Measurements from ENCODE around the gene LRRC23. TPM values are rescaled to one million over a fixed set of nuclear protein-coding genes. Genes with fewer than 3 reads are reported as not detected.
A peak's percentile ranks its signal among the peaks of the same experiment; 100 is the strongest.

LRRC23 gene
- polyA plus RNA-seq, 2 of the 4 experiments (the other 2 are of a cell fraction): 19.1 to 33.3 TPM

GRCh38 chr12:6869049-6870021 lies 35.3 kb upstream of the LRRC23 start:
- CTCF ChIA-PET: interaction anchor here (0.6 to 17.9 kb wide), 35 partner anchors 10 to 546 kb away, joined by 3 to 399 read pairs (median 5); partner anchors contain the start of genes ATN1, C12orf57, CDCA3 and ENO2
- DNase-seq (ENCODE audit: low read depth in 1 of 2, low spot score in 1 of 2) (peak; percentile 82 to 86), ATAC-seq (peak; percentile 6 to 13; a peak in 4 of 6 replicates), FAIRE-seq (no peak)
- POLR2A ChIA-PET: interaction anchor here (0.7 to 6.0 kb wide), 10 partner anchors 17 to 180 kb away, joined by 3 to 105 read pairs (median 6); partner anchors contain the start of genes C12orf57, CDCA3, MLF2 and RNU7-1
- H3K9me3 ChIP-seq: no peaks in the 10 kb centered on the region
- H3K4me2 ChIP-seq: peak overlapping the region; percentile 100
- 26% methylated on average over 10 of the region's 12 CpGs for WGBS (ENCODE audit: missing lambda C conversion rate)
- peaks cover 44% of the 10 kb centered on the region for H3K4me1 ChIP-seq
- peak overlapping the region; percentile 100 for H3K4me3 ChIP-seq
- H3K27ac ChIP-seq: peak overlapping the region; percentile 97 to 99
- peak; percentile 18; the same call in 1 of the 2 replicates for TF ChIP-seq POLR2A (IDR thresholded peaks at IDR 0.05; ENCODE audit: low read length)
- TF ChIP-seq, protein P1, sequence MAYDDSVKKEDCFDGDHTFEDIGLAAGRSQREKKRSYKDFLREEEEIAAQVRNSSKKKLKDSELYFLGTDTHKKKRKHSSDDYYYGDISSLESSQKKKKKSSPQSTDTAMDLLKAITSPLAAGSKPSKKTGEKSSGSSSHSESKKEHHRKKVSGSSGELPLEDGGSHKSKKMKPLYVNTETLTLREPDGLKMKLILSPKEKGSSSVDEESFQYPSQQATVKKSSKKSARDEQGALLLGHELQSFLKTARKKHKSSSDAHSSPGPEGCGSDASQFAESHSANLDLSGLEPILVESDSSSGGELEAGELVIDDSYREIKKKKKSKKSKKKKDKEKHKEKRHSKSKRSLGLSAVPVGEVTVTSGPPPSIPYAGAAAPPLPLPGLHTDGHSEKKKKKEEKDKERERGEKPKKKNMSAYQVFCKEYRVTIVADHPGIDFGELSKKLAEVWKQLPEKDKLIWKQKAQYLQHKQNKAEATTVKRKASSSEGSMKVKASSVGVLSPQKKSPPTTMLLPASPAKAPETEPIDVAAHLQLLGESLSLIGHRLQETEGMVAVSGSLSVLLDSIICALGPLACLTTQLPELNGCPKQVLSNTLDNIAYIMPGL (CRISPR knock-in tag; IDR thresholded peaks at IDR 0.05; ENCODE audit: borderline replicate concordance): no peak
- TF ChIP-seq, protein P2, sequence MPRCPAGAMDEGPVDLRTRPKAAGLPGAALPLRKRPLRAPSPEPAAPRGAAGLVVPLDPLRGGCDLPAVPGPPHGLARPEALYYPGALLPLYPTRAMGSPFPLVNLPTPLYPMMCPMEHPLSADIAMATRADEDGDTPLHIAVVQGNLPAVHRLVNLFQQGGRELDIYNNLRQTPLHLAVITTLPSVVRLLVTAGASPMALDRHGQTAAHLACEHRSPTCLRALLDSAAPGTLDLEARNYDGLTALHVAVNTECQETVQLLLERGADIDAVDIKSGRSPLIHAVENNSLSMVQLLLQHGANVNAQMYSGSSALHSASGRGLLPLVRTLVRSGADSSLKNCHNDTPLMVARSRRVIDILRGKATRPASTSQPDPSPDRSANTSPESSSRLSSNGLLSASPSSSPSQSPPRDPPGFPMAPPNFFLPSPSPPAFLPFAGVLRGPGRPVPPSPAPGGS (IDR thresholded peaks at IDR 0.05): 0 out of 3 replicates have a peak, but pooled peaks have one; percentile 6
- no peak for TF ChIP-seq FOSB (CRISPR knock-in tag; IDR thresholded peaks at IDR 0.05)
- no peak for TF ChIP-seq KDM1A (IDR thresholded peaks at IDR 0.05; ENCODE audit: low read depth)
- TF ChIP-seq PHF8 (IDR thresholded peaks at IDR 0.05; ENCODE audit: borderline replicate concordance, low read depth): no peak
- no peak for TF ChIP-seq MAZ (IDR thresholded peaks at IDR 0.05; ENCODE audit: borderline replicate concordance, low read depth, low read length)
- no peak for TF ChIP-seq RARB (CRISPR knock-in tag; IDR thresholded peaks at IDR 0.05)
- TF ChIP-seq ZC3H11A (IDR thresholded peaks at IDR 0.05): no peak
- TF ChIP-seq CTCF (IDR thresholded peaks at IDR 0.05): peak; percentile 91
- peak; percentile 1 for TF ChIP-seq MAFK (IDR thresholded peaks at IDR 0.05; ENCODE audit: partially characterized antibody)
- no peak for TF ChIP-seq HDAC2 (IDR thresholded peaks at IDR 0.05)
- TF ChIP-seq EHF (CRISPR knock-in tag; IDR thresholded peaks at IDR 0.05): no peak
- TF ChIP-seq ELK1 (IDR thresholded peaks at IDR 0.05; ENCODE audit: low read depth, low read length): no peak
- TF ChIP-seq FOXS1 (CRISPR knock-in tag; IDR thresholded peaks at IDR 0.05): no peak
- no peak for TF ChIP-seq CBX2 (IDR thresholded peaks at IDR 0.05; ENCODE audit: borderline replicate concordance, low read depth)
- TF ChIP-seq MAX (IDR thresholded peaks at IDR 0.05): peak; percentile 18; the same call in 1 of the 2 replicates
- TF ChIP-seq RAD21 (conservative IDR thresholded peaks at IDR 0.05 in 1 of 2, IDR thresholded peaks at IDR 0.05 in 1 of 2): peak; percentile 77 to 80
- TF ChIP-seq USF2 (IDR thresholded peaks at IDR 0.05): no peak
- peak; percentile 80 for TF ChIP-seq PBX3 (IDR thresholded peaks at IDR 0.05)
- peak; percentile 46 for TF ChIP-seq SMC3 (IDR thresholded peaks at IDR 0.05)
- TF ChIP-seq CEBPB (IDR thresholded peaks at IDR 0.05): no peak
- no peak for TF ChIP-seq NFE2L2 (conservative IDR thresholded peaks at IDR 0.05; ENCODE audit: low read length)
- no peak for TF ChIP-seq CBX8 (IDR thresholded peaks at IDR 0.05)
- TF ChIP-seq HOXA7 (CRISPR knock-in tag; IDR thresholded peaks at IDR 0.05): no peak
- no peak for TF ChIP-seq HOXB13 (CRISPR knock-in tag; IDR thresholded peaks at IDR 0.05; ENCODE audit: low read depth)
- 0 out of 2 replicates have a peak, but pooled peaks have one; percentile 20 for TF ChIP-seq GATA3 (IDR thresholded peaks at IDR 0.05; ENCODE audit: borderline replicate concordance)

Measured in A549 (cell line).